Thyroid gland (tissue), 4 donors: ENCODE measurements around the gene XK.

Experiments used
- CTCF ChIP-seq, 6 experiments: fragments of 200-600 bp in 3 of 6; fragments of 450-650 bp in 3 of 6; sonication (generic) in 3 of 6; IDR thresholded peaks; one replicate each; pipeline ENCODE4 v1.5.1; 2016 to 2019; ENCODE audit warnings: antibody characterized with exemption in 6 of 6, mild to moderate bottlenecking in 2 of 6, inconsistent platforms in 1 of 6, moderate library complexity in 1 of 6
- POLR2A ChIP-seq, 2 donors: fragments of 450-650 bp; IDR thresholded peaks; one replicate each; pipeline ENCODE4 v1.6.1; 2017; ENCODE audit warnings: antibody characterized with exemption in 2 of 2, mild to moderate bottlenecking in 2 of 2, moderate library complexity in 1 of 2

- TF ChIP-seq CTCF (IDR thresholded peaks at IDR 0.05) (no peak), POLR2A (IDR thresholded peaks at IDR 0.05) (no peak)
Measured at GRCh38 chrX:37776987-37777325, 91.4 kb downstream of the XK start.
